NCI-H226 (cell line): Measurements from ENCODE around the gene THOC7.
A peak's percentile ranks its signal among the peaks of the same experiment; 100 is the strongest.

Experiments
- DNase-seq: peaks from one replicate; pipeline ENCODE4 v3.0.0-alpha.2; 2015

The THOC7 gene

DNA sequence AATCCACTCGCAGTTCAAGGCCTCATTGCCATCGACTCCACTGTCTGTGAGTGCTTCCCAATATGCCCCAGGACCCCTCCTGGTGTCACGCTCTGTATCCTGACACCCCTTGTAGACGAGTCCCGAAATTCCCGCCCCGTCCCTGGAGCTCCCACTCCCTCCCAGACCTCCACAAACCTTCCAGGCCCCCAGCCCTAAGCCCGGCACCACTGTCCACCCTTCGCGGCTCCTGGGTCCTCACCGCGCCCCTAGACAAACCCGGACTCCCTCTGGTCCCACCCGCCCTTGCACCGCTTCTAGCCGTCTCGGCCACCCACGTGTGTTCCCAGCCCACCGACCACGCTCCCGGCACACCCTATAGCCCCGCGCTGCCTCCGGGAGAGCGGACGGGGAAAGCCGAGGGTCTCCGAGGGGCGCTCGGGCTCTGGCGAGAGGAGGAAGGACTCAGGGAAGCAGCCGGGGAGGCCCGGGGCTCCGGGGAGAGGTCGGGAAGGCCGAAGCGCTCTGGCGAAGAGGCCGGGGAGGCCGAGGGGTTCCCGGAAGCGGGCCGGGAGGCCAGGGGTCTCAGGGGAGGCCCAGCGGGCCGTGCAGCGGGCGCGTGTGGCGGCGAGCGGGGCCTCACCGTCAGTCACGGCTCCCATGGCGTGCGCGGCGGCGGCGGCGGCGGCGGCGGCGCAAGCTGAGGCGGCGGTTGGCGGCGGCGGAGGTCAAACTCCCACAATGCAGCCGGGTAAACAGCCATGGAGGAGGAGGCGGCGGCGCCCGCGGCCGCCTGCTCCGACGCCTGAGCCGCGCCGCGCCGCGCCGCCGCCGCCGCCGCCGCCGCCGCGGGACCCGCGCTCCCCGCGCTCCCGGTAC is at the start of gene THOC7, which contains the start of gene ATXN7:
Gene THOC7, minus strand, starts transcription at position 656 of the 858 bp plus-strand sequence. Its CDS starts 15 bp downstream, at position 641.
Gene ATXN7, plus strand, starts transcription at position 718 of the 858 bp plus-strand sequence. CDS start 48,732 bp downstream, outside the sequence.
- DNase-seq = peak; percentile 48

GRCh38 chr3:63912768-63913588 is 49.4 kb upstream of the THOC7 start:
- DNase-seq = peak; percentile 73

- DNase-seq = peak; percentile 91
These were observed 48.5 kb upstream of the THOC7 start, which contains the start of gene SCAANT1 for GRCh38 chr3:63911873-63912767. Gene SCAANT1 (minus strand): TSS chr3:63912383.

DNA sequence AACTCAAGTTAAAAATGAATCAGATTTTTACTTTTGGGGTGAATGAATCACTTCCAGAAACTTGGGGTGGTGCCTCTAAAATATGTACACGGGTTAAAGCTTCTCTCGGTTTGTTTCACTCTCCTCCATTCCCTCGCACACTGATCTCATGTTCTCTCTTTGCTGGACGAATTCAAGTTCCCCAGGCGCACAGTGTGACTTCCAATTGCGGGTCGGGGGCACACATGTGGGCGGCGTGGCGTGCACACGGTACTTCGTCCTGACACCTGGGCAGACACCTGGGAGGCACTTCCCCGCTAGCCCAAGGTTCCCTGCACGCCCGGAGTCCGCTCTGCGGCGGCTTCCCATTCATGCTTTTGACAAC is 47.9 kb upstream of the THOC7 start:
- no peak for DNase-seq

- DNase-seq = no peak
These were observed 47.3 kb upstream of the THOC7 start for GRCh38 chr3:63910891-63911290.

- DNase-seq = no peak
These were observed 46.4 kb upstream of the THOC7 start for GRCh38 chr3:63910001-63910400.

- DNase-seq = no peak
These were observed 45.8 kb upstream of the THOC7 start for GRCh38 chr3:63909431-63909830.

DNA sequence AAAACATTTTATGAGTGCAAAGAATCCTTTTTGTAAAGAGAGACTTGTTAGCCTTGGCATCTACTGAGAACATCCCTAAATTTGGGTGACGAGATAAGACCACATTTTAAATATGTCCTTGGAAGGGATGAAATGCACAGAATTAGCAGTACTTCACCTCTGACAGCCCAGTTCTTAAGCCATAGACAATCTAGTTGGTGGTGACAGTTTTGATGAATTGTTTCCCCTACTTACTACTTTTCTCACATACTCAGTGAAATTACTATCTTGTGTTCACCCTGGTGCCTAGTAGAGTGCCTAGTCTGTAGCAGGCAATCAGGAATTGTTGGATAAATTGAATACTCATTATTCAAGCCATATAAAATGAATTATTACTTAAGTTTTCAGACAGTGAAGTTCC is 45.2 kb upstream of the THOC7 start:
- no peak for DNase-seq

GRCh38 chr3:63908081-63908736 is 44.6 kb upstream of the THOC7 start:
- no peak for DNase-seq

GRCh38 chr3:63905731-63906620 is 42.4 kb upstream of the THOC7 start:
- DNase-seq = no peak

- DNase-seq = no peak
These were observed 36.9 kb upstream of the THOC7 start for GRCh38 chr3:63900459-63900858.

- no peak for DNase-seq
These were observed 36.4 kb upstream of the THOC7 start for GRCh38 chr3:63900010-63900409.

GRCh38 chr3:63896332-63897030 is 32.9 kb upstream of the THOC7 start:
- DNase-seq = no peak

DNA sequence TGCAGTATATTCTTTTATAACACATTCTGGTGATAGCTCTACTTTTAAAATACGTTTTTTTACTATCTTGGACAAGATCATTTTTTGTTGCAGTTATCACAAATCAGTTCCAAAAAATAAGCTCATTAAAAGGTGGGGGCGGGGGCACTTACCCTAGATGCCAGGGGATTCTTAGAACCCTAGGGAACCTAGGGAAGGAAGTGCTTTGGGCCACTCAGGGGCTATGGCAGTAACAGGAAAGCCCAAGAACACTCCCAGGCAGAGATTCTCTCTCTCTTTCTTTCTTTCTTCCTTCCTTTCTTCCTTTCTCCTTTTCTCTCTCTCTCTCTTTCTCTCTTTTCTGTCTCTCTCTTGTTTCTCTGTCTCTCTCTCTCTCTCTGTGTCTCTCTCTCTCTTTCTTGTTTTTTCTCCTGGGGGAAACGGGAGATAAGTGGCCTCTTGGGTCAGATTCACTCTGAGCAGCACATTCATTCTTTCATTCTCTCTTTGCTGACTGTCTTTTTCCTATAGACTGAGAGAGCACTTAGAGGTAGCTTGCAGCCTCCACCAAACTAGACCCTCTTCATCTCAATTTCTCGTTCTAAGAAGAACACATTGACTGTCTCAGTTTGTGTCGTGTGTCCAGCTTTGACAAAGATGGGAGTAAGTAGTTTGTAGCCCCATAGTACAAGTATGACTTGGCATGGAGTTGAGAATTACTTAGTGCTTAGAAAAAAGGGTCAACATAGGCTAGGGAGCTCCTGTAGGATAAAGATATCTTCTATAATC is 32.0 kb upstream of the THOC7 start:
- DNase-seq = no peak

DNA sequence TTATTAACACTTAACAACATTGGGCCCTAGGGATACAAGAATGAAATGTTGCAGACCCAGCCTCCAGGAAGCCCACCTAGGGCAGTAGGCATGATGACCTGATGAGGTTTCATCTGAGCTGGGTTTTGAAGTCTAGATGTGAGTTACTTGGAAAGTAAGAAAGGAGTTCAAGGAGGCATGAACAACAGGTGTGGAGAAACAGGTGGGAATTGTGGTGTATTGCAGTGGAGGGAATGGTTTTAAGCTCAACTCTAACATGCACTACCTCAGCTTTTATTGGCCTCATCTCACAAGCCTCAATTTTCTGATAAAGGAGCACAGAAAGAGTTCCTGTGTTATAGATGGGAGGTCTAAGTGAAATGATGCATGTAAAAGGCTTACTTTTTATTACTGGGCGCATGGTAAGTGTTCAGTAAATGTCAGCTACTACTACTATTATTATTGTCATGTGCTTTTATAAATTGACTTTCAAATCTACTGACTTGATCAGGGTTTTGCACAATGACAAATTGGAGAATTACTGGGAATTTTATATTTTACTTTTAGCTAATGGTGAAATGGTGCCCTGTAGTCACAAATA is 29.3 kb upstream of the THOC7 start:
- no peak for DNase-seq

DNA sequence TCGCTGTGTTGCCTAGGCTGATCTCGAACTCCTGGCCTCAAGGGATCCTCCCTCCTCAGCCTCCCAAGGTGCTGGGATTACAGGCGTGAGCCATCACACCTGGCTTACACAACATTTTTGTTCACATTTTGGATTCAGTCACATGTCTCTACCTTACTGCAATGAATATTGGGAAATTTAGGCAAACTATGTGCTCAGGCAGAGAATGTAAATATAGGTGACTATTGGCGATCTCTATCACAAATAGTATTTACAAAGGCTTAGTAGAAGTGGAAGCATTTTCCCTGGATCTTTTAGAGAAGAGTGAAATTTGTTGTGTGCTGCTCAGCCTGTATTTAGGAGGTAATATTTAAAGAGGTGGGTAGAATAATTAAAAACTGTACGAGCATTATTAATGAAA is 27.9 kb upstream of the THOC7 start:
- no peak for DNase-seq

DNA sequence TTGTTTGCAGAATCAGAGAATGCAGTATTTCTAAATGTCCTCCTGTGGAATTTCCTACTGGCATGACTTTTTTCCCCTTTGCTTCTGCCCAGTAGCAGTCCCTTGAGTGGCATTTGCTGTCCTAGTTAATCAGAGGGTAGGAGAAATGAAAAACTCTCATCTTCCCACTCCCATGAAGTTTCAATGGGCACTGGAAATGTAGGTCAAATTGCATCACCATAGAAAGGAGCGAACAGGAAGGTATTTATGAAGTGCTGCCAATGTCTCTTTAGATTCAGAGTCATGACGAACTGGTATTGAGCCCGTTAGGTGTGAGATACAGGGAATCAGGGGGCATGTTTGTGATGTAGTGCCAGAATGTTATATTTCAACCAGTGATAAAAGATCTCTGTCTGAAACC is 23.3 kb upstream of the THOC7 start:
- DNase-seq = no peak

- DNase-seq = no peak
These were observed 17.0 kb upstream of the THOC7 start for GRCh38 chr3:63880653-63881052.

DNA sequence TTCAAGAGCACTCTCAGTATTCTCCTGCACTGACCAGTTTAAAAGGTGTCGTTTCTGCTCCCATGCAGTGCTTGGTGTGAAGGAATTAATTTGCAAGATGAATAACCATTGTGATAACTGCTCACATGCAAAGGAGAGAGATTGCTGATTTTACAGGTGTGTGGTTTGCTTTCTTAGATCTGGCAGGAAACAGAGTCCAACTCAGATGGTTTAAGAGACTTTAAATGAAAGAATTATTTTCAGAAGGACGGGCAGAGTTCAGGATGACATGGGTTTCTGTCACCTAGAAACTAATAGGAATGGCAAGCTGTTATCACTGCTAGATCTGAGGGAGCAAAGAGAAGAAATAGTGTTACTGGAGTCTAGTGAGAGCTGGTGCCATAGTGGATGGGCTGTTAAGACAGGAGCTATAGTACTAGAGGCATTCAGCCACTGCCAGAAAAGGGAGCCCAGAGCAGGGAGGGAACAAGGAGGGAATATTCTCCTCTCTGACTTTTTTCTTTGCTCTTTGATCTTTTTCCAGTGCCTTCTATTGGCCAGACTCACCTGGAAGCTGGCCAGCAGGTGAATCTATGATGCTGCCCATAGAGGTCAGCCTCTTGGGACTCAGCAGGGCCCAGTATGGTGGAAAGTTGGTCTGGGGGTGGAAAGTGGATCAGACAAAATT is 14.9 kb upstream of the THOC7 start:
- no peak for DNase-seq
